ENCODE data around the gene ULK1.

The ULK1 gene

GRCh38 chr12:131852551-131853299, 41.7 kb upstream of the ULK1 start:
- Histone ChIP-seq H3K9ac (ENCODE audit: insufficient read length) (no peak overlapping the region), H3K4me3 (no peak overlapping the region), H3K27ac (no peak overlapping the region), H3K9me3 (ENCODE audit: low read depth, low read length) (no peaks in the 10 kb centered on the region), H3K36me3 (ENCODE audit: insufficient read depth, low read length) (no peaks in the 10 kb centered on the region)
- no peak for DNase-seq (ENCODE audit: low read depth, low spot score)
- TF ChIP-seq FOXP2 (optimal IDR thresholded peaks at IDR 0.05; ENCODE audit: control extremely low read depth, extremely low read length, insufficient read depth): no peak
- no peak for TF ChIP-seq EZH2 (IDR thresholded peaks at IDR 0.05)
- no peak for TF ChIP-seq POLR2AphosphoS5 (IDR thresholded peaks at IDR 0.05; ENCODE audit: borderline replicate concordance, low read depth, low read length)

- no peak for TF ChIP-seq EZH2 (IDR thresholded peaks at IDR 0.05)
- TF ChIP-seq POLR2AphosphoS5 (IDR thresholded peaks at IDR 0.05; ENCODE audit: borderline replicate concordance, low read depth, low read length): no peak
- TF ChIP-seq FOXP2 (optimal IDR thresholded peaks at IDR 0.05; ENCODE audit: control extremely low read depth, extremely low read length, insufficient read depth): no peak
- no peaks in the 10 kb centered on the region for H3K9me3 ChIP-seq (ENCODE audit: low read depth, low read length)
- H3K27ac ChIP-seq: no peak overlapping the region
- DNase-seq (ENCODE audit: low read depth, low spot score): no peak
- H3K4me3 ChIP-seq: no peak overlapping the region
- no peak overlapping the region for H3K9ac ChIP-seq (ENCODE audit: insufficient read length)
- H3K36me3 ChIP-seq (ENCODE audit: insufficient read depth, low read length): no peaks in the 10 kb centered on the region
Measured at GRCh38 chr12:131853832-131854797, 40.3 kb upstream of the ULK1 start.

- H3K9me3 ChIP-seq (ENCODE audit: low read depth, low read length): no peaks in the 10 kb centered on the region
- no peak for TF ChIP-seq EZH2 (IDR thresholded peaks at IDR 0.05)
- TF ChIP-seq POLR2AphosphoS5 (IDR thresholded peaks at IDR 0.05; ENCODE audit: borderline replicate concordance, low read depth, low read length): no peak
- no peak for TF ChIP-seq FOXP2 (optimal IDR thresholded peaks at IDR 0.05; ENCODE audit: control extremely low read depth, extremely low read length, insufficient read depth)
- H3K36me3 ChIP-seq (ENCODE audit: insufficient read depth, low read length): no peaks in the 10 kb centered on the region
- DNase-seq (ENCODE audit: low read depth, low spot score): no peak
- H3K9ac ChIP-seq (ENCODE audit: insufficient read length): no peak overlapping the region
- H3K27ac ChIP-seq: no peak overlapping the region
- no peak overlapping the region for H3K4me3 ChIP-seq
Measured at GRCh38 chr12:131854861-131855476, 39.5 kb upstream of the ULK1 start.

GRCh38 chr12:131855521-131856142, 38.8 kb upstream of the ULK1 start:
- no peaks in the 10 kb centered on the region for H3K36me3 ChIP-seq (ENCODE audit: insufficient read depth, low read length)
- H3K9me3 ChIP-seq (ENCODE audit: low read depth, low read length): no peaks in the 10 kb centered on the region
- H3K27ac ChIP-seq: no peak overlapping the region
- no peak for DNase-seq (ENCODE audit: low read depth, low spot score)
- H3K9ac ChIP-seq (ENCODE audit: insufficient read length): no peak overlapping the region
- no peak overlapping the region for H3K4me3 ChIP-seq
- no peak for TF ChIP-seq POLR2AphosphoS5 (IDR thresholded peaks at IDR 0.05; ENCODE audit: borderline replicate concordance, low read depth, low read length)
- TF ChIP-seq FOXP2 (optimal IDR thresholded peaks at IDR 0.05; ENCODE audit: control extremely low read depth, extremely low read length, insufficient read depth): no peak
- TF ChIP-seq EZH2 (IDR thresholded peaks at IDR 0.05): no peak

- Histone ChIP-seq H3K27ac (no peak overlapping the region), H3K9me3 (ENCODE audit: low read depth, low read length) (no peaks in the 10 kb centered on the region), H3K9ac (ENCODE audit: insufficient read length) (no peak overlapping the region), H3K36me3 (ENCODE audit: insufficient read depth, low read length) (no peaks in the 10 kb centered on the region), H3K4me3 (no peak overlapping the region)
- TF ChIP-seq POLR2AphosphoS5 (IDR thresholded peaks at IDR 0.05; ENCODE audit: borderline replicate concordance, low read depth, low read length) (no peak), EZH2 (IDR thresholded peaks at IDR 0.05) (no peak), FOXP2 (optimal IDR thresholded peaks at IDR 0.05; ENCODE audit: control extremely low read depth, extremely low read length, insufficient read depth) (no peak)
- DNase-seq (ENCODE audit: low read depth, low spot score): no peak
Measured at GRCh38 chr12:131856366-131857097, 37.9 kb upstream of the ULK1 start.

- Histone ChIP-seq H3K9me3 (ENCODE audit: low read depth, low read length) (no peaks in the 10 kb centered on the region), H3K4me3 (no peak overlapping the region), H3K9ac (ENCODE audit: insufficient read length) (no peak overlapping the region), H3K36me3 (ENCODE audit: insufficient read depth, low read length) (no peaks in the 10 kb centered on the region), H3K27ac (no peak overlapping the region)
- TF ChIP-seq POLR2AphosphoS5 (IDR thresholded peaks at IDR 0.05; ENCODE audit: borderline replicate concordance, low read depth, low read length): no peak
- no peak for TF ChIP-seq EZH2 (IDR thresholded peaks at IDR 0.05)
- no peak for DNase-seq (ENCODE audit: low read depth, low spot score)
Measured at GRCh38 chr12:131857908-131858850, 36.2 kb upstream of the ULK1 start.
